ENCODE data around the gene DUSP9. TPM values are rescaled to one million over a fixed set of nuclear protein-coding genes. Genes with fewer than 3 reads are reported as not detected.
"Not testable (repeated sequence)": the region's sequence is repeated elsewhere in the genome, so short reads cannot be mapped to it uniquely, and the experiment has no call there.

The DUSP9 gene
- polyA plus RNA-seq, 1 experiment: 0.06 TPM

GRCh38 chrX:153681175-153681574, 34.2 kb downstream of the DUSP9 start:
- TF ChIP-seq CTCF (IDR thresholded peaks at IDR 0.05; ENCODE audit: insufficient read depth, low read depth, low read length): no peak
- no peak for DNase-seq (ENCODE audit: low read depth)
- H3K36me3 ChIP-seq (ENCODE audit: control insufficient read depth, insufficient read depth, low read length): no peaks in the 10 kb centered on the region
- POLR2A ChIA-PET: no interaction called here
- H3K27me3 ChIP-seq (ENCODE audit: control insufficient read depth, insufficient read depth, low read length): no peaks in the 10 kb centered on the region
- no peak overlapping the region for H3K4me3 ChIP-seq (ENCODE audit: low read depth, low read length)
- CTCF ChIA-PET: interaction anchor here (4.0 kb wide), 1 partner anchor 13 kb away, joined by 23 read pairs; no protein-coding TSS in a partner anchor

- POLR2A ChIA-PET; H3K36me3 ChIP-seq (ENCODE audit: control insufficient read depth, insufficient read depth, low read length); H3K4me3 ChIP-seq (ENCODE audit: low read depth, low read length); DNase-seq (ENCODE audit: low read depth); H3K27me3 ChIP-seq (ENCODE audit: control insufficient read depth, insufficient read depth, low read length): not testable (repeated sequence)
- CTCF ChIA-PET: interaction anchor here (4.0 kb wide), 1 partner anchor 15 kb away, joined by 23 read pairs; no protein-coding TSS in a partner anchor
These were observed 36.5 kb downstream of the DUSP9 start for GRCh38 chrX:153683486-153683885.

GRCh38 chrX:153684467-153685155, 37.6 kb downstream of the DUSP9 start:
- POLR2A ChIA-PET: no interaction called here
- DNase-seq (ENCODE audit: low read depth): no peak
- CTCF ChIA-PET: interaction anchor here (0.7 to 4.0 kb wide), 2 partner anchors 16 to 19 kb away, joined by 3 to 23 read pairs; no protein-coding TSS in a partner anchor
- Histone ChIP-seq H3K4me3 (ENCODE audit: low read depth, low read length) (no peak overlapping the region), H3K36me3 (ENCODE audit: control insufficient read depth, insufficient read depth, low read length) (no peaks in the 10 kb centered on the region), H3K27me3 (ENCODE audit: control insufficient read depth, insufficient read depth, low read length) (no peaks in the 10 kb centered on the region)
- no peak for TF ChIP-seq CTCF (IDR thresholded peaks at IDR 0.05; ENCODE audit: insufficient read depth, low read depth, low read length)

- POLR2A ChIA-PET: no interaction called here
- Histone ChIP-seq H3K27me3 (ENCODE audit: control insufficient read depth, insufficient read depth, low read length) (no peaks in the 10 kb centered on the region), H3K4me3 (ENCODE audit: low read depth, low read length) (no peak overlapping the region), H3K36me3 (ENCODE audit: control insufficient read depth, insufficient read depth, low read length) (no peaks in the 10 kb centered on the region)
- TF ChIP-seq CTCF (IDR thresholded peaks at IDR 0.05; ENCODE audit: insufficient read depth, low read depth, low read length): no peak
- no peak for DNase-seq (ENCODE audit: low read depth)
- CTCF ChIA-PET: interaction anchor here (4.0 kb wide), 1 partner anchor 17 kb away, joined by 23 read pairs; no protein-coding TSS in a partner anchor
These were observed 38.1 kb downstream of the DUSP9 start for GRCh38 chrX:153685156-153685536.

GRCh38 chrX:153685751-153686696, 39.0 kb downstream of the DUSP9 start:
- ChIA-PET POLR2A (no interaction called here), CTCF (interaction anchor here (0.6 kb wide), 1 partner anchor 29 kb away, joined by 4 read pairs; no protein-coding TSS in a partner anchor)
- no peaks in the 10 kb centered on the region for H3K27me3 ChIP-seq (ENCODE audit: control insufficient read depth, insufficient read depth, low read length)
- no peak overlapping the region for H3K4me3 ChIP-seq (ENCODE audit: low read depth, low read length)
- no peak for DNase-seq (ENCODE audit: low read depth)
- no peaks in the 10 kb centered on the region for H3K36me3 ChIP-seq (ENCODE audit: control insufficient read depth, insufficient read depth, low read length)
- no peak for TF ChIP-seq CTCF (IDR thresholded peaks at IDR 0.05; ENCODE audit: insufficient read depth, low read depth, low read length)

All from BJ (cell line).